Body of pancreas (tissue), 4 donors: ENCODE results near the gene CHRNB4. TPM values are rescaled to one million over a fixed set of nuclear protein-coding genes. Genes with fewer than 3 reads are reported as not detected.

Source experiments
- ATAC-seq: fragments of 150-250 bp; one replicate; pipeline ENCODE4 v1.9.1; 2016
- DNase-seq, 4 donors: peaks; one replicate each; pipeline ENCODE4 v3.0.0-alpha.2; 2019
- H3K27ac ChIP-seq, 4 donors: fragments of 200-600 bp; sonication (generic); 1 replicate in 3 of 4; 2 replicates in 1 of 4; pipeline versions ENCODE4 v1.5.1 to v1.6.1; 2016 to 2019; ENCODE audit warnings: mild to moderate bottlenecking in 1 of 4, mixed read lengths in 1 of 4, moderate library complexity in 1 of 4
- H3K27me3 ChIP-seq, 2 donors: fragments of 200-600 bp; sonication (generic); one replicate each; pipeline ENCODE4 v1.6.0; 2016; ENCODE audit warnings: mild to moderate bottlenecking in 1 of 2
- H3K36me3 ChIP-seq, 2 donors: fragments of 200-600 bp; sonication (generic); replicated peaks in 1 of 2; 2 replicates each; pipeline ENCODE4 v1.5.1; 2016; ENCODE audit warnings: low read depth in 2 of 2; ENCODE audit not compliant: insufficient read depth in 1 of 2
- H3K4me1 ChIP-seq: fragments of 200-600 bp; sonication (generic); one replicate; pipeline ENCODE4 v1.6.0; 2016
- H3K4me3 ChIP-seq, 2 donors: fragments of 200-600 bp; sonication (generic); 1 replicate in 1 of 2; 2 replicates in 1 of 2; pipeline ENCODE4 v1.5.1; 2016 to 2019
- H3K9me3 ChIP-seq, 3 donors: fragments of 200-600 bp; sonication (generic); 1 replicate in 2 of 3; 2 replicates in 1 of 3; pipeline ENCODE4 v1.5.1; 2016
- POLR2A ChIP-seq, 3 donors: fragments of 450-650 bp; IDR thresholded peaks; one replicate each; pipeline ENCODE4 v1.6.1; 2016; ENCODE audit warnings: antibody characterized with exemption in 3 of 3, mild to moderate bottlenecking in 2 of 3
- WGBS, 2 donors: methylation state at CpG; one replicate each; pipeline ENCODE4 v1.1.5; 2017; 5-methylcytosine and 5-hydroxymethylcytosine counted together
- intact Hi-C: fragments of 100-400 bp; cut with DNase I; formaldehyde crosslinking; loops from one replicate; pipeline ENCODE4 v1.15.1; 2023
- total RNA-seq, 2 donors: library from RNA; depleted of rRNA; stranded (reverse); fragments of >200 nt; gene quantifications; one replicate each; pipeline ENCODE4 v1.1.0, GENCODE V29; 2016
- TF ChIP-seq, protein P1 (sequence below), 7 experiments: fragments of 450-650 bp in 4 of 7; fragments of 200-600 bp in 3 of 7; sonication (generic) in 3 of 7; IDR thresholded peaks; one replicate each; pipeline ENCODE4 v1.5.1; 2016 to 2019; ENCODE audit warnings: antibody characterized with exemption in 7 of 7

The CHRNB4 gene
- total RNA-seq, 2 donors from 2014 or later = not detected

DNA sequence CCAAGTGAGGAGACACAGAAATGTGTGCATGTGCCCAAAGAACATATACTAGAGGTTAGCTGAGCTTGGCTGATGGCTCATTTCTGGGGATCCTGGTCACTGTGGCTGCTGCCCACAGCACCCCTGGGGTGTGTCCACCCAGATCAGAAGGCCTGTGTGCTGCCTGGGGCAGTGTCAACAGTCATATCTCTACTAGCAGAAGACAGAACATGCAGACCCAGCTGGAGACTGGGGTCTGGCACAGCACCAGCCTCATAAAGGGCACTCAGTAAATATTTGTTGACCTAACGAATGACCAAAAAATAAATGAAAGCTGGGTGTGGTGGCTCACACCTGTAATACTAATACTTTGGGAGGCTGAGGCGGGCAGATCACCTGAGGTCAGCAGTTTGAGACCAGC is 36.6 kb downstream of the CHRNB4 start:
- WGBS, 2 donors = 65 to 69% methylated on average over 2 of the region's 2 CpGs
- no peaks in the 10 kb centered on the region for H3K27me3 ChIP-seq
- H3K27ac ChIP-seq = no peak overlapping the region
- H3K4me3 ChIP-seq = no peak overlapping the region
- intact Hi-C loops = no loop called here
- no peaks in the 10 kb centered on the region for H3K4me1 ChIP-seq
- H3K9me3 ChIP-seq = no peaks in the 10 kb centered on the region
- DNase-seq (no peak), ATAC-seq (no peak)
- H3K36me3 ChIP-seq = no peaks in the 10 kb centered on the region
- TF ChIP-seq, protein P1, sequence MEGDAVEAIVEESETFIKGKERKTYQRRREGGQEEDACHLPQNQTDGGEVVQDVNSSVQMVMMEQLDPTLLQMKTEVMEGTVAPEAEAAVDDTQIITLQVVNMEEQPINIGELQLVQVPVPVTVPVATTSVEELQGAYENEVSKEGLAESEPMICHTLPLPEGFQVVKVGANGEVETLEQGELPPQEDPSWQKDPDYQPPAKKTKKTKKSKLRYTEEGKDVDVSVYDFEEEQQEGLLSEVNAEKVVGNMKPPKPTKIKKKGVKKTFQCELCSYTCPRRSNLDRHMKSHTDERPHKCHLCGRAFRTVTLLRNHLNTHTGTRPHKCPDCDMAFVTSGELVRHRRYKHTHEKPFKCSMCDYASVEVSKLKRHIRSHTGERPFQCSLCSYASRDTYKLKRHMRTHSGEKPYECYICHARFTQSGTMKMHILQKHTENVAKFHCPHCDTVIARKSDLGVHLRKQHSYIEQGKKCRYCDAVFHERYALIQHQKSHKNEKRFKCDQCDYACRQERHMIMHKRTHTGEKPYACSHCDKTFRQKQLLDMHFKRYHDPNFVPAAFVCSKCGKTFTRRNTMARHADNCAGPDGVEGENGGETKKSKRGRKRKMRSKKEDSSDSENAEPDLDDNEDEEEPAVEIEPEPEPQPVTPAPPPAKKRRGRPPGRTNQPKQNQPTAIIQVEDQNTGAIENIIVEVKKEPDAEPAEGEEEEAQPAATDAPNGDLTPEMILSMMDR (IDR thresholded peaks at IDR 0.05) = no peak
- TF ChIP-seq POLR2A (IDR thresholded peaks at IDR 0.05) = no peak

DNA sequence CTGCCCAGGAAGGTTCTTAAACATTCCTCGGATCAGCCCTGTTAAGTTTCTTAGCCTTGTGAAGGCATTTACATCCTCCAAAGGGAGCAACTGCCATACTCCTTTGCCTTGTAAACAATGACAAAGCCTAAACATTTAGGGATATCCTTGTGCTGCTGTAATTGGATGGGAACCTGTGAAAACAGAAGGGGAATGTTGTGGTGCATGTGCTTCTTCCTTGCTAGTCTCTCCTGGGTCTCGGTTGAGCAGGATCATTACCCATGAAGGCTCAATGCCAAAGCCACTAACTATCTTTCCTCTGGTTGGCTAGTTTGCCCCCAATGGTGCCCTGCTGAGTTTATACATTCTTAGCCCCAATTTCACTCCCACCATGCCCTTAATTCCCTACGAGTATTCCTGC is 37.5 kb downstream of the CHRNB4 start:
- Histone ChIP-seq H3K4me1 (no peaks in the 10 kb centered on the region), H3K4me3 (no peak overlapping the region), H3K27me3 (no peaks in the 10 kb centered on the region), H3K36me3 (no peaks in the 10 kb centered on the region), H3K9me3 (no peaks in the 10 kb centered on the region), H3K27ac (no peak overlapping the region)
- intact Hi-C loops = no loop called here
- 45 to 57% methylated on average over 3 of the region's 3 CpGs for WGBS, 2 donors
- TF ChIP-seq, protein P1 (IDR thresholded peaks at IDR 0.05) = no peak
- TF ChIP-seq POLR2A (IDR thresholded peaks at IDR 0.05) = no peak
- DNase-seq (no peak), ATAC-seq (no peak)

DNA sequence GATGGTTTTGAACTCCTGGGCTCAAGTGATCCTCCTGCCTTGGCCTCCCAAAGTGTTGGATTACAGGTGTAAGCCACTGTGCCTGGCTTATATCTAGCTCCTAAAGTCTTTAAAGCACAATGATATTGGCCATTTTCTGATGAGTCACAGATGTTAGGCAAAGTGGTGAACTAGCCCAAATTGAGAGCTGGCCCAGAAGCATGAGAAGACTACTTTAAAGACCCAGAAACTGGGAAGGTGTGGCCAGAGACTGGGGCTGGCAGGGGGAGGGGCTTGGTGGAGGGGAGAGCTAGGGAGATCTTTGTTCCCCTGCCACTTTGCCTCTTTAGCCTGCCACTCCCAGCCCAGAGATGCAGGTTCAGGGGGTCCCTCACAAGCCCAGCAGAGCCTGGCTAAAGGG is 41.8 kb downstream of the CHRNB4 start:
- no peaks in the 10 kb centered on the region for H3K36me3 ChIP-seq
- DNase-seq = no peak
- H3K27ac ChIP-seq = no peak overlapping the region
- no peak overlapping the region for H3K4me3 ChIP-seq
- ATAC-seq = no peak
- TF ChIP-seq, protein P1 (IDR thresholded peaks at IDR 0.05) = no peak
- no peak for TF ChIP-seq POLR2A (IDR thresholded peaks at IDR 0.05)
- H3K4me1 ChIP-seq = no peaks in the 10 kb centered on the region
- H3K27me3 ChIP-seq = no peaks in the 10 kb centered on the region
- H3K9me3 ChIP-seq = no peaks in the 10 kb centered on the region
- intact Hi-C loops = no loop called here

DNA sequence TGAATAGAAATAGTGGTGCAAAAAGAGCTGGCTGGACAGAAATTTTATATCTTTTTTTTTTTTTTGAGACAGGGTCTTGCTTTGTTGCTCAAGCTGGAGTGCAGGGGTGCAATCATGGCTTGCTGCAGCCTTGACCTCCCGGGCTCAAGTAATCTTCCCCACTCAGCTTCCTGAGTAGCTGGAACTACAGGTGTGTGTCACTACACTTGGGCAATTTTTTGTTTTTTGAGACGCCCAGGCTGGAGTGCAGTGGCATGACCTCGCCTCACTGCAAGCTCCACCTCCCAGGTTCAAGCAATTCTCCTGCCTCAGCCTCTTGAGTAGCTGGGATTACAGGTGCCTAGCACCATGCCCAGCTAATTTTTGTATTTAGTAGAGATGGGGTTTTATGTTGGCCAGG is 42.7 kb downstream of the CHRNB4 start:
- H3K4me3 ChIP-seq = no peak overlapping the region
- 89 to 96% methylated on average over 3 of the region's 3 CpGs for WGBS, 2 donors
- no peaks in the 10 kb centered on the region for H3K27me3 ChIP-seq
- intact Hi-C loops = no loop called here
- H3K4me1 ChIP-seq = no peaks in the 10 kb centered on the region
- H3K27ac ChIP-seq = no peak overlapping the region
- no peaks in the 10 kb centered on the region for H3K36me3 ChIP-seq
- TF ChIP-seq POLR2A (IDR thresholded peaks at IDR 0.05) = no peak
- TF ChIP-seq, protein P1 (IDR thresholded peaks at IDR 0.05) = no peak
- DNase-seq (no peak), ATAC-seq (no peak)
- no peaks in the 10 kb centered on the region for H3K9me3 ChIP-seq

DNA sequence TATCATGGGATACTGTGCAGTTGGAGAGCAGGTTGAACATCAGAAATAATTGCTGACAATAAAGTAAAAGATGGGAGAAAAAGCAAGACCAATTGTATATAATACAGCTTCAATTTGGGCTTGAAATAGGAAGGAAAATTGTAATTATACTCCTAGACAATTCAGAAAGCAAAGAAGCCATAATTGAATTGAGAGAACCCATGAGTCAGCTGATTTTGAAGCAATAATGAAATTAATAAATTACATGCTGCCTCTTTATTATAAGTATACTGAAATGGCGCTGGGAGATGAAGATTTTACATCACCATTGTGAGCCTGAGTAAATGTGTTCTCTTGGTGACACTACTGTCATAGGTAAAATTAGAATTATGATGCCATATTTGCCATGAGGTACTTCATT is 43.4 kb downstream of the CHRNB4 start:
- H3K36me3 ChIP-seq = no peaks in the 10 kb centered on the region
- no peaks in the 10 kb centered on the region for H3K4me1 ChIP-seq
- H3K4me3 ChIP-seq = no peak overlapping the region
- H3K27me3 ChIP-seq = peaks cover 0 to 2% of the 10 kb centered on the region in 2 donors
- H3K9me3 ChIP-seq = no peaks in the 10 kb centered on the region
- ATAC-seq = no peak
- 86 to 95% methylated on average over 1 of the region's 1 CpG for WGBS, 2 donors
- DNase-seq = no peak
- H3K27ac ChIP-seq = no peak overlapping the region
- intact Hi-C loops = no loop called here
- TF ChIP-seq, protein P1 (IDR thresholded peaks at IDR 0.05) = no peak
- no peak for TF ChIP-seq POLR2A (IDR thresholded peaks at IDR 0.05)
